LNCAP (cell line): ENCODE results near the gene PTRHD1.

Source experiments
- TF ChIP-seq, protein P1 (sequence below): fragments of 450-650 bp; IDR thresholded peaks from 2 replicates; pipeline ENCODE4 v1.5.1; 2017; ENCODE audit warnings: mild to moderate bottlenecking

PTRHD1 gene

DNA sequence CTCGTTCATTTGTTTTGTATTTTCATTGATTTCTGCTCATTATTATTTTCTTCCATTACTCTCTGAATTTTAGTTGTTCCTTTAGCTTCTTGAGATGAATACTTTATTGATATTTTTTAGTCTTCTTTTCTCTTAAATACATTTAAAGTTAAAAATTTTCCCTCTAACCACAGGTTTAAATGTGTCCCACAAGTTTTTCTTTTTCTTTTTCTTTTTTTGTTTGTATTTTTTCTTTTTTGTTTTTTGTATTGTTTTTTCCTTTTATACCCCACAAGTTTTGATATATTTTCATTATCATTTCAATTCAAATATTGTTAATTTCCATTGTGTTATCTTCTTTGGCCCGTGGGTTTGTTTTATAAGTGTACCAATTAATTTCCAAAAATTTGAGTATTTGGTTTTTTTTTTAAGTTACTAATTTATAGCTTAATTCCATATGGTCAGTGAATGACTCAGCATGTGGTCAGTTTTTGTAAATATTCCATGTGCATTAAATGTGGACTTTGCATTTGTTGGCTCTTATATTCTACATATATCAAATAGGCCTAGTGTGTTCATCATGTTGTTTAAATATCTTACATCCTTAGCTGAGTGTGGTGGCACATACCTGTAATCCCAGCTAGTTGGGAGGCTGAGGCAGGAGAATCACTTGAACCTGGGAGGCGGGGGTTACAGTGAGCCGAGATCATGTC lies 16.3 kb upstream of the PTRHD1 start:
- TF ChIP-seq, protein P1, sequence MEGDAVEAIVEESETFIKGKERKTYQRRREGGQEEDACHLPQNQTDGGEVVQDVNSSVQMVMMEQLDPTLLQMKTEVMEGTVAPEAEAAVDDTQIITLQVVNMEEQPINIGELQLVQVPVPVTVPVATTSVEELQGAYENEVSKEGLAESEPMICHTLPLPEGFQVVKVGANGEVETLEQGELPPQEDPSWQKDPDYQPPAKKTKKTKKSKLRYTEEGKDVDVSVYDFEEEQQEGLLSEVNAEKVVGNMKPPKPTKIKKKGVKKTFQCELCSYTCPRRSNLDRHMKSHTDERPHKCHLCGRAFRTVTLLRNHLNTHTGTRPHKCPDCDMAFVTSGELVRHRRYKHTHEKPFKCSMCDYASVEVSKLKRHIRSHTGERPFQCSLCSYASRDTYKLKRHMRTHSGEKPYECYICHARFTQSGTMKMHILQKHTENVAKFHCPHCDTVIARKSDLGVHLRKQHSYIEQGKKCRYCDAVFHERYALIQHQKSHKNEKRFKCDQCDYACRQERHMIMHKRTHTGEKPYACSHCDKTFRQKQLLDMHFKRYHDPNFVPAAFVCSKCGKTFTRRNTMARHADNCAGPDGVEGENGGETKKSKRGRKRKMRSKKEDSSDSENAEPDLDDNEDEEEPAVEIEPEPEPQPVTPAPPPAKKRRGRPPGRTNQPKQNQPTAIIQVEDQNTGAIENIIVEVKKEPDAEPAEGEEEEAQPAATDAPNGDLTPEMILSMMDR, result no peak

DNA sequence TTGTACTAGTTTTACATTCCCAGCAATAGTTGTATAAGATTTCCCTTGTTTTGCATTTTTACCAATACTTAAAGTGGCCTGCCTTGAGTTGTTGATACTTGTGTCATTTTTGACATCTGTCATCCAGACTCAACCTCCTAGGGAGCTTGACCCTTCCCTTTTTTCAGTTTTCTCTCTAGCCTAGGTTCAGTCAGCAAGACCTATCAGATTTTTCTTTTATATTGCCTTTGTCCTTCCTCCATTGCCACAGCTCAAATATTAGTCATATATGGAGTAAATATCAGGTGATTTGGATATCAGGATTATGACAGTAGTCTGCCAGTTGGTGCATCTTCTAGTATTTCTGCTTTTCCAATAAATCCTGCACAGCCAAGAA lies 13.5 kb upstream of the PTRHD1 start:
- TF ChIP-seq, protein P1, result no peak

DNA sequence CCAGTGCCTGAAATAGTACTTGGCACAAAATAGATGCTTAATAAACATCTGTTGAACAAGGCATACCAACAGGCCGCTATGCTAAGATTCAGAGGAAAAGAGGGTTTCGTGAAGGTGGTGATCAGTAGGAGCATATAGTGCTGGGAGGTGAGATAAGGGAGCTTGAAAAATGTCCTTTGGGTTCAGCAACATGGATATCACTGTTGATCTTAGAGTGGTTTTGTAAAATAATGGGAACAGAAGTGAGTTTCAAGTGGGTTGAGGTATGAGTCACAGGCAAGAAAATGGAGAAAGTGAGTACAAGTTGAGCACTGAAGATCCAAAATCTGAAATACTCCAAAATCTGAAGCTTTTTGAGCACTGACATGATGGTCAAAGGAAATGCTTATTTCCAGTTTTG lies 4.5 kb upstream of the PTRHD1 start:
- TF ChIP-seq, protein P1, result no peak

DNA sequence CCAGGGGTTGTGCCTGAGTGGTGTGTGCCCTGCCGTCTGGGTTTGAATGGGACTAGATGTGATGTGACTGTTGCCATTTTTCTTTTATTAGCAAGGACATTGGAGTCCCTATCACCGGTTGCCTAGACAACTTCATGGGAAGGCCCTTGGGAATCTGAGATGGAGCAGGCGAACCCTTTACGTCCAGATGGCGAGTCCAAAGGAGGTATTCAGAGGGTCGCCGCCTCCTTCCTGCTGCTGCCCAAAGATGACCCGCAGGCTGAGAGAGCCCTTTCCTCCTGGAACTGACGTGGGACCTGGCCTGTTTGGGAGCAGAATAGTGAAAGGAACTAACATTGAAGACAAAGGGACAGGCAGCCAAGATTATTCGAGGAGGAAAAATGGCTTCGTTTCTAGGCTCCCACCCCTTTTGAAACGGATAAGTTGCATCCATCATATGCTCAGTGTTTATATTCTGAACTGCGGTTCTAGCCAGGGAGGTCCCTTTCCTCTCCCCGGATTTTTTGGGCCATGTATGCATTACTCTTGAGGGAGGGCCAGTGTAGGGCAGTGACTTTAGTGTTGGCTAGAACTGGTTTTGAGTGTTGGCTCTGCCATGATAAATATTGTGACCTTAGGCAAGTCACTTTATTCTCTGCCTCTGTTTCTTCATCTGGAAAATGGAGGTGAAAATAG lies 707 bp upstream of the PTRHD1 start:
- TF ChIP-seq, protein P1, result no peak

DNA sequence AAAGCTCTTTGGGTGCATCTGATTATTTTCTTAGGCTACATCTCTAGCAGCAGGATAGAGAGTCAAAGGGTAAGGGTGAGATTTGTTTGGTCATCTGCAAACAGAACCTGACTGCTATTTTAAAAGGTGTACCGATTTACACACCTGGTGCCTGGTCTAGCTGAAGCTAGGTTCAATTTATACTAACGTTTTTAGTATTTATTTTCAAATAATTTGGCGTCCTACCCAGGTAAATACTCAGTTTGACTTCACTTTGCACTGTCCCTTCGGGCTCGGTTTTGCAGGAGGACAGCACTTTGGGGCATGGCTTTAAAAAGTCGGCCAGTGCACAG lies 683 bp downstream of the PTRHD1 start:
- TF ChIP-seq, protein P1, result no peak

DNA sequence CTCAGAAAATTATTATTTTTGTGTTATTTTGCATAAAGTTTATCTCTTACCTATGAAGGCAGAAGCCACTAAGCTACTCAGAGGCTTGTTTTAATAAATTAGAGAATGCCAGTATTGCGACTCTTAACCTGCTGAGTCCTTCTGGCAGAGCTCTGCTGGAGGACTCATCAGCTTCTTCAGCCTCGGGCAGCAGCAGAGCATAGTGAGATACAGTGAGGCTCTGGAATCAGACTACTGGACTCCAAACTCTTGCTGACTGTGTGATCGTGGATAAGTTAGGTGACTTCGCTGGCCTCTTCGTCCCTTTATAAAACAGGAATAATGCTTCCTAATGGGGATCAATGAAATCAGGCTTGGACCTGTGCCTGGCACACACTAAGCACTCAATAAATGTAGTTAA lies 1.7 kb downstream of the PTRHD1 start:
- TF ChIP-seq, protein P1, result no peak

DNA sequence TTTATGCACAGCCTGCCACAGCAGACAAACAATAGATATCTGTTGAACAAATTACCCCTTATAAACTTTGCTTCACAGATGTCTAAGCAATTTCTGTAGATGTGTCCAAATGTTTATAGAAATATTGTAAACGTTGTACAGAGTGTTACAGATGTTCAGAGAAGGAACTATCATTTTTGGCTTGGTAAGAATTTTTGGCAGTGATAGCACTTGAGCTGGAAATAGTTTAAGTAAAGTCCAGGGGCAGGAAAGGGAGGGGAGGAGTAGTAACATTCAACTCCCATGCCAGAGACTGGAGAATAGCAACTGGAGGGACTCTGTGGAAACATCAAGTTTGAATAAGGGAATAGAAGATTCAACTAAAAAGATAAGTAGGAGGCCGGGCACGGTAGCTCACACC lies 4.4 kb downstream of the PTRHD1 start:
- TF ChIP-seq, protein P1, result no peak
